Motor neuron (in vitro differentiated cells): ENCODE data around the gene GRIK1. TPM values are rescaled to one million over a fixed set of nuclear protein-coding genes. Genes with fewer than 3 reads are reported as not detected.

Experiments
- ATAC-seq, 8 experiments: fragments of 200-7000 bp; cut with Tn5 transposase; replicated peaks in 6 of 8; 2 replicates each; pipeline ENCODE4 v1.8.0; 2021; ENCODE audit warnings: mild to moderate bottlenecking in 8 of 8, moderate library complexity in 8 of 8
- H3K27ac ChIP-seq, 2 donors: fragments of 250-450 bp; sonication (Bioruptor Pico); 2 replicates each; pipeline ENCODE4 v1.9.0; 2021; ENCODE audit warnings: antibody characterized with exemption in 2 of 2, mild to moderate bottlenecking in 2 of 2, moderate library complexity in 1 of 2
- H3K4me1 ChIP-seq, 2 donors: fragments of 250-450 bp; sonication (Bioruptor Pico); replicated peaks in 1 of 2; 2 replicates each; pipeline ENCODE4 v1.6.1; 2021; ENCODE audit warnings: antibody characterized with exemption in 2 of 2, mild to moderate bottlenecking in 2 of 2, moderate library complexity in 1 of 2
- H3K4me3 ChIP-seq, 5 donors: fragments of 250-450 bp; sonication (Bioruptor Pico); 2 replicates each; pipeline ENCODE4 v1.9.0; 2021; ENCODE audit warnings: antibody characterized with exemption in 5 of 5, mild to moderate bottlenecking in 5 of 5, moderate library complexity in 4 of 5
- whole genome bisulfite sequencing, 10 experiments: fragments of 450-650 bp; shearing (Covaris generic); methylation state at CpG; one replicate each; pipeline ENCODE4 v1.0.0; 2022; 5-methylcytosine and 5-hydroxymethylcytosine counted together
- in situ Hi-C, 9 experiments: fragments of 400-800 bp; cut with MboI; loops; one replicate each; pipeline ENCODE4 v1.15.0; 2021; ENCODE audit warnings: low sequenced_read_pairs in 9 of 9, low pct_unique_long_range_greater_than_20kb in 2 of 9; ENCODE audit not compliant: unreplicated experiment in 9 of 9
- total RNA-seq, 8 experiments: library from RNA; unstranded; fragments of 300-600 nt; gene quantifications; 2 replicates each; pipeline versions ENCODE4 v1.2.3 to v1.2.4, GENCODE V29; 2022

GRIK1 gene
- total RNA-seq, 8 experiments from 2014 or later = 0.15 to 8.7 (median 3.9) TPM

DNA sequence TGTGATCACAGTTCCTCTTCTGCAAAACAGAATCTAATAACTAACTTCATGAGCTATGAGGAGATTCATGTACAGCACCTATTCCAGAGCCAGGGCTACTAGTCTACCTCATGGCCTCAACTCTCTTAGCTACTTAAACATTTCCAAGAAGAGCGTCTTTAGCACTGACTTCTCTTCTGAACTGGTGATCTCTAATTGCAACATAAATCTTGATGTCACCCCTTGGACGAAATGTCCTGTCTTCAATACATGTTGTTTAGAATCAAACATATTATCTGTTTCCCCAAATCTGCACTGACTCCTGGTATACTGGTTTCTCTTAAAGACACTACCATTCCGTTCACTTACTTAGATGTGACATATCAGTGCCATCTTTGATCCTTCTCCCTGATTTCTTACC lies 88.2 kb downstream of the GRIK1 start:
- ATAC-seq = no peak
- H3K27ac ChIP-seq = no peak overlapping the region
- WGBS, 10 experiments = 29 to 100% (median 77%) methylated on average over 1 to 3 of the region's 3 CpGs; no CpG with 5 or more reads in 1 of the 10 experiments
- H3K4me3 ChIP-seq = no peak overlapping the region
- no peaks in the 10 kb centered on the region for H3K4me1 ChIP-seq
- in situ Hi-C loops = no loop called here

DNA sequence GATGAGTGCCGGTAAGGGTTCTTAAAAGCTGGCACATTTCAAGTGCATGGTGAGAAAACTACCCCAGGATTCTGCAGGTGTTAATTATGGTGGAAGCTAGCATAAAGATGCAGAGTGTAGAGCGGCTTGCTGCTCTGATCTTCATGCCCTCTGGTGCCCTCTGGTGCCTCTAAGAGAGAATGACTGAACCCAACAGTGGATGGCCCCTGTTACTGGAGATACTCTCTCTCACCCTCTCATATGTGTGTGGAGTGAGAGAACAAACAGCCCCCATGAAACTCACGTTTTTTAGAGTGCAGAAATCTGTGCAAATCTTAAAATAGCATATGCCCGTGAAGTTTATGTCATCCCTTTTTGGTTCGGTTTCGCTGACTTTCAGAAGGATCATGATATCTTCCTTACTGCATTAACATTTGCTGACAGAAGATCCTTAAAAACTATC lies 90.0 kb downstream of the GRIK1 start:
- 29 to 100% (median 57%) methylated on average over 1 to 5 of the region's 6 CpGs; no CpG with 5 or more reads in 1 of the 10 experiments for WGBS, 10 experiments
- in situ Hi-C loops = loop anchor here in 3 of 9 experiments (25.0 kb wide), 2 partner anchors 362 to 737 kb away; no protein-coding TSS in a partner anchor
- Histone ChIP-seq H3K27ac (no peak overlapping the region), H3K4me1 (no peaks in the 10 kb centered on the region), H3K4me3 (no peak overlapping the region)
- peak; percentile 72 to 100 (median 88) for ATAC-seq

DNA sequence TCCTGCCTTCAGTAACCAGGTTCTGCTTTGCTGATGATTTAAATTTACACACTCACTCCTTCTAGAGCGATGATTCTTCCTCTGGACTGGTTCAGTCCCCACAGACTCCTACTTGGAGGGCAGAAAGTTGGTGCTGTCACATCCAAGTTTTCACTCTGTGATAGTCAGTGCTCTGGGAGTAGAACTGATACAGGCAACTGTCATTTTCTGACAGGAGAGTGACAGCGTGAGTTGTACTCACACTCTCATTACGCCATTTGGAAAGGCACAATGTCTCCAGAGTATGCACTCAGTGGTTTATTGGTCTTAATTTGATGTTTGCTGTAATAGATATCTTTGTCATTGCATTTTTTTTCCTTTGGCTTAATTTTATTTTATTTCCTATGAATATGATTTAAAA lies 96.0 kb downstream of the GRIK1 start:
- H3K27ac ChIP-seq = no peak overlapping the region
- in situ Hi-C loops = loop anchor here in 3 of 9 experiments (25.0 kb wide), 2 partner anchors 357 to 732 kb away; no protein-coding TSS in a partner anchor
- WGBS, 10 experiments = 63 to 100% (median 83%) methylated on average over 1 to 3 of the region's 3 CpGs; no CpG with 5 or more reads in 3 of the 10 experiments
- no peaks in the 10 kb centered on the region for H3K4me1 ChIP-seq
- ATAC-seq = no peak
- no peak overlapping the region for H3K4me3 ChIP-seq

DNA sequence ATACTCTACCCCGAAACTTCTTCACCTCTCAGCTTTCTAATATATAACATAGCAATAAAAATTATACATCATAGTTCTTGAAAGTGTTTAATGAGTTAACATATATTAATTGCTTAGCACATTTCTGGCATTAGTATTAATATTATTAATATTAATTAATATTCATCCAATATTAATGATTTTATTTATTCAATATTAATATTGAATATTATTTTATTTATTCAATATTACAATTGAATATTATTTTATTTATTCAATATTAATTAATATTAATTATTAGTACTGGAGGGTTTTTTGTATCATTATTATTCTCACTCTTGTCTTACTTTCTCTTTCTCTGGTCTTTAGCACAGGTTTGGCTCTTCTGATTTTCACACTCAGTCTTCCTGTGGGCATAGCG lies 105.2 kb downstream of the GRIK1 start:
- in situ Hi-C loops = loop anchor here in 3 of 9 experiments (25.0 kb wide), 2 partner anchors 347 to 722 kb away; no protein-coding TSS in a partner anchor
- no peak overlapping the region for H3K27ac ChIP-seq
- H3K4me1 ChIP-seq = peaks cover 0 to 3% of the 10 kb centered on the region in 2 donors
- no peak for ATAC-seq
- 54 to 100% (median 83%) methylated on average over 1 to 2 of the region's 2 CpGs; no CpG with 5 or more reads in 1 of the 10 experiments for WGBS, 10 experiments
- no peak overlapping the region for H3K4me3 ChIP-seq

DNA sequence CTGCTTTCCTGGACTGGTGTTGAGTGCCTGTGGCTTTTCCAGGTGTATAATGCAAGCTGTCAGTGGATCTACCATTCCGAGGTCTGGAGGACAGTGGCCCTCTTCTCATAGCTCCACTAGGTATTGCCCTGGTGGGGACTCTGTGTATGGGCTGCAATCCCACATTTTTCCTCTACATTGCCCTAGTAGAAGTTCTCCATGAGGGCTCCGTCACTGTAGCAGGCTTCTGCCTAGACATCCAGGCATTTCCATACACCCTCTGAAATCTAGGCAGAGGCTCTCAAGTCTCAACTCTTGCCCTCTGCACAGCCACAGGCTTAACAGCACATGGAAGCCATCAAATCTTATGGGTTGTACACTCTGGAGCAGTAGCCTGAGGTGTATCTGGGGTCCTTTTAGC lies 107.6 kb downstream of the GRIK1 start:
- H3K27ac ChIP-seq = no peak overlapping the region
- in situ Hi-C loops = loop anchor here in 3 of 9 experiments (25.0 kb wide), 2 partner anchors 345 to 720 kb away; no protein-coding TSS in a partner anchor
- no peak for ATAC-seq
- 60 to 100% (median 93%) methylated on average over 1 to 2 of the region's 2 CpGs; no CpG with 5 or more reads in 7 of the 10 experiments for WGBS, 10 experiments
- no peak overlapping the region for H3K4me3 ChIP-seq
- peaks cover 0 to 7% of the 10 kb centered on the region in 2 donors for H3K4me1 ChIP-seq

DNA sequence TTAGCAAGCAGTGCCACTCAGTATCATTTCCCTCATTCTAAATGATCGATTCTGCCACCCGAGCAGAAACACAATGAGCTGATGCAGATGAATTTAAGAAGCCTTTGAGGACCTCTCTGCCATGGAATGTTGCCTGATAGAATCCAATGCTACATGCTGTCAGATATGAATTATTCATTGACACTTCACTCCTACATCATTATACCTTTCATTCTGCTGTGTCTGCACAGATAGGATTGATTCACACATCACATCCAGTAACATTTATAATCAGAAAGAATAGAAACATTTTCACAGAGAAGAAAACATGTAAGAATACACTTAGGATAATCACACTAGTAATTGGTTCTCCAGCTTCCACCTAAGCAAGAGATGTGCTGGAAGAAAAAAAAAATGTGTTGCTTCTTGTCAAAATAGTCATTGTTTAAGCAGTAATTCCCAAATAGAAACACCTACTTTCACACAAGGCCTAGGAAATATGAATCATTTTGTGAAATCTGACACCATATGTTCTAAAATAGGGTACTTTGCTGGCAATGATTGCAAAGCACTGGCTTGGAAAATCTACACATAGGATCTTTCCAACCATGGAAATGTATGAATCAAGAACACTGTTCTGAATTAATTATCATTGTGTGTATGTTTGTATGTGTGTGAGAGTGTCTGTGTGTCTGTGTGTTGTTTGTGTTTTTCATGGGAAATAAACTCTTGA lies 110.1 kb downstream of the GRIK1 start:
- ATAC-seq = peak in 5 of 8 experiments; percentile 17 to 83 (median 65)
- no peak overlapping the region for H3K4me3 ChIP-seq
- H3K4me1 ChIP-seq = peaks cover 0 to 7% of the 10 kb centered on the region in 2 donors
- 71 to 100% (median 82%) methylated on average over 1 to 2 of the region's 2 CpGs; no CpG with 5 or more reads in 2 of the 10 experiments for WGBS, 10 experiments
- in situ Hi-C loops = loop anchor here in 3 of 9 experiments (25.0 kb wide), 2 partner anchors 342 to 717 kb away; no protein-coding TSS in a partner anchor
- H3K27ac ChIP-seq = no peak overlapping the region

DNA sequence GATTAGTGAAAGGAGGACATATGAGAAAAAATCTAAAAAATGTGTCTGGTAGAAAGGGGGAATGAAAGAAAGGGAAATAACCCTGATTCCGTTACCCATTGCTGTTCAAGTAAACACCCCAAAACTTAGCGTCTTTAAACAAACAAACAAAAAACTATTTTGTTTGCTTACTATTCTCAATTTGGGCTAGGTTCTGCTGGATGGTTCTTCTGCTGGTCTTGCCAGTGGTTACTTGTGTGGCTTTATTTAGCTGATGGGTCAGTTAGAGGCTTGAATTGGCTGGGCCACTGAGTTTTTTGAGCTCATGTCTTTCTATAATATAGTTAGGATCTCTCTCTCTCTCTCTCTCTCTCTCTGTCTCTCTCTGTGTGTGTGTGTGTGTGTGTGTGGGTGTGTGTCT lies 112.1 kb downstream of the GRIK1 start:
- Histone ChIP-seq H3K27ac (no peak overlapping the region), H3K4me1 (peaks cover 0 to 7% of the 10 kb centered on the region in 2 donors), H3K4me3 (no peak overlapping the region)
- in situ Hi-C loops = loop anchor here in 3 of 9 experiments (25.0 kb wide), 2 partner anchors 340 to 715 kb away; no protein-coding TSS in a partner anchor
- no peak for ATAC-seq
- 61 to 100% (median 93%) methylated on average over 1 to 2 of the region's 2 CpGs for WGBS, 10 experiments

DNA sequence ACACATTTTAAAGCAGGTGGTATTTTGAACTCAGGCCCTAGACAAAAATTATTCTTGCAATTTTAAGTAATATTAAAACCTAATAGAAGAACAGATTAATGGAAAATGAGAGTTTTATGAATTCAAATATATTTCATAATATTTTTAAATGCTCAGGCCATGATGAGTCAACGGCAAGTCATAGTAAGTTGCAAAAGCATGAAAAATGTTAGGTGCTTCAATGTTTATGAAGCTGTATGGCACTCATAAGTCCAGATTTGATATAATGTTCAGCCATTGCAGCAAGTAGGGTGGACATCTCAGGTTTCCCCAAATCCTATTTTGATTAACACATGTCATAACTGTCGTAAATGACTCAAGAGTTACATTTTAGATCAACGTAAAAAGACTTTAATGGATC lies 112.6 kb downstream of the GRIK1 start:
- no peak overlapping the region for H3K4me3 ChIP-seq
- no peak overlapping the region for H3K27ac ChIP-seq
- no peak for ATAC-seq
- in situ Hi-C loops = loop anchor here in 3 of 9 experiments (25.0 kb wide), 2 partner anchors 340 to 715 kb away; no protein-coding TSS in a partner anchor
- 75 to 100% (median 100%) methylated on average over 2 to 3 of the region's 3 CpGs; no CpG with 5 or more reads in 1 of the 10 experiments for WGBS, 10 experiments
- H3K4me1 ChIP-seq = peaks cover 0 to 7% of the 10 kb centered on the region in 2 donors

DNA sequence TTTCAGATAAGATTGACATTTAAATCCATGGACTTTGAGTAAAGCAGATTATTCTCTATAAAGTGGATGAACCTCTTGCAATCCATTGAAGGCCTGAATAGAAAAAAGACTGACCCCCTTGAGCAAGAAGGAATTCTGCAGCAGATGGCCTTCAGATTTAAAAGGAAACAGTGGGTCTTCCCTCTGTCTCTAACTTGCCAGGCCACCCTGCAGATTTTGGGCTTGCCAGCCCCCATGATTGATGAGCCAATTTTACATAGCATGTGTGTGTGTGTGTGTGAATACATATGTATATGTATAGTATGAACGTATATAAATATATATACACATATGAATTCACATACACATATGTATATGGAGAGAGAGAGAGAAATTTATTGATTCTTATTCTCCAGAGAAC lies 113.4 kb downstream of the GRIK1 start:
- in situ Hi-C loops = loop anchor here in 3 of 9 experiments (25.0 kb wide), 2 partner anchors 339 to 714 kb away; no protein-coding TSS in a partner anchor
- 0 to 88% (median 0%) methylated on average over 1 of the region's 1 CpG; no CpG with 5 or more reads in 7 of the 10 experiments for WGBS, 10 experiments
- Histone ChIP-seq H3K4me3 (no peak overlapping the region), H3K27ac (no peak overlapping the region), H3K4me1 (peaks cover 1 to 7% of the 10 kb centered on the region in 2 donors)
- ATAC-seq = no peak

DNA sequence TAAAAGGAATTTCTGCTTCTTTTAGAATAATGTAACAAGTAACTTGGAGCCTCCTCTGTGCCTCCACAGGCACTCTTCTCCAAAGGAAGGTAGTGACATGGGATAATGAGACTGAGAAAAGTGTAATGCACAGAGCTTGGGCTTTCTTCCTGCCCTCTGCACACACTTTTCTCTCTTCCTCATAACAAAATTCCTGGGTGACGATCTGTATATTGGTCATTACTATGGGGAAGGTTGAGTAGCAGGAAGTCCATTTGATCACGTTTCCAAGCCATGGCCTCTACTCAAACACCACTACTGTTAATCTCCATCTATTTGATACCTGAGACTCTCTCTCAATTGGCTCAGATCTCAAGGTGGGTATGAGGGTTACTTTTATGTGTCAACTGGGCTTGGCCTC lies 113.9 kb downstream of the GRIK1 start:
- 0 to 100% (median 84%) methylated on average over 1 to 2 of the region's 2 CpGs; no CpG with 5 or more reads in 4 of the 10 experiments for WGBS, 10 experiments
- H3K27ac ChIP-seq = no peak overlapping the region
- H3K4me3 ChIP-seq = no peak overlapping the region
- in situ Hi-C loops = loop anchor here in 3 of 9 experiments (25.0 kb wide), 2 partner anchors 339 to 714 kb away; no protein-coding TSS in a partner anchor
- peaks cover 4 to 10% of the 10 kb centered on the region in 2 donors for H3K4me1 ChIP-seq
- no peak for ATAC-seq

DNA sequence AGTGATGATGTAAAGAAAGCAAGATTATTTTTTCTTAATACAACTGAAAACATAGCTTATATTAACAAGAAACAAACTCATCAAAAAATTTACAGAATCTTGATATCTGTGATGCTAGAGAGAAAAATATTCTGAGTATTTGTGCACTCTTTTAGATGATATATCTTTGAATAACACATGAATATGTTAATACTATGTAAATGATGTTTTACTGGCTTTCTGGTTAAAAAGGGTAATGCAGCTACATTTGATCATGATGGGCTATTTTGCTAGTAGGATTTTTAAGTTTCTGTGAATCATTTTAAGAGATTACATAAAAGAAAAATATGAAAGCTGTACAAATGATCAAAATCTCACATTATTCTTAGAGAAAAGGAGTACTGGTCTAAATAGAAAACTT lies 114.5 kb downstream of the GRIK1 start:
- no peak overlapping the region for H3K27ac ChIP-seq
- H3K4me1 ChIP-seq = peaks cover 5 to 16% of the 10 kb centered on the region in 2 donors
- peak in 3 of 8 experiments; percentile 52 to 67 (median 67) for ATAC-seq
- in situ Hi-C loops = loop anchor here in 3 of 9 experiments (25.0 kb wide), 2 partner anchors 338 to 713 kb away; no protein-coding TSS in a partner anchor
- no peak overlapping the region for H3K4me3 ChIP-seq

DNA sequence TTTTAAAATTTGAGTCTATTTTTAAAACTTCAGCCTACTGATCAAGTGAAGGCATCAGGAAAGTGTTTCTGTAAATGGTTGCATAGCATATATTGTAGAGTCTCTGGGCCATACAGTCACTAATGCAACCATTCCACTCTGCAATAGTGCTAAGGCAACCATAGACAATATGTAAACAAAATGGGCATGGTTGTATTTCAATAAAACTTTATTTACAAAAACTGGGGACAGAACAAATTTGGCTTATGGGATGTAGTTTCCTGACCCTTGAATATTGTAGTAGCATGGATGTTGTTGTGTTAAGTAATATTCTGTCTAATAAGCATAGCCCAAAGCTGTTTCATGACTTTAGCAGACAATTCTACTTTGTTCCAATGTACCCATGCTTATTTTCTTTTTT lies 117.7 kb downstream of the GRIK1 start:
- ATAC-seq = no peak
- in situ Hi-C loops = no loop called here

DNA sequence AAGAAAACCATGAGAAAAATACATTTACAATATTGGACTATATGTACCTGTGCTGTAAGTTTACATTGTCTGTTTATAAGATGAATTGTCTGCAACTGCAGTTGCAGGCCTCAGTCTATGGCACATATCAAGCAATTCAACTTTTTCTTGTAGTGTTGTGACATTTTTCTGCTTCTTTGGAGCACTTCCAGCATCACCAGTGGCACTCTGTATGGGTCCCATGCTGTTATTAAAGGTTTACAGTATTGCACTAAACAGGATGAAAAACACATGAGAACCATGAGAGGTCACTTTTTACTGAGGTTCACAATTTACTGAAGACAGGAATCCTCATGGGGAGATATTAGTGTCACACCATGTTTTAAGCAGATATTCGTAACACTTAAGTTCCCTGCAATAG lies 118.6 kb downstream of the GRIK1 start:
- H3K4me3 ChIP-seq = no peak overlapping the region
- no peak overlapping the region for H3K27ac ChIP-seq
- 83 to 100% (median 100%) methylated on average over 1 of the region's 1 CpG; no CpG with 5 or more reads in 3 of the 10 experiments for WGBS, 10 experiments
- no peak for ATAC-seq
- peaks cover 34 to 43% of the 10 kb centered on the region in 2 donors for H3K4me1 ChIP-seq
- in situ Hi-C loops = no loop called here

More for the DNA sequence above, 117.7 kb downstream of the GRIK1 start:
- peaks cover 34 to 42% of the 10 kb centered on the region in 2 donors for H3K4me1 ChIP-seq
- H3K27ac ChIP-seq = no peak overlapping the region
- no peak overlapping the region for H3K4me3 ChIP-seq
